Measurements from ENCODE around the gene ZDHHC11B. TPM values are rescaled to one million over a fixed set of nuclear protein-coding genes. Genes with fewer than 3 reads are reported as not detected.
"Not testable (repeated sequence)": the region's sequence is repeated elsewhere in the genome, so short reads cannot be mapped to it uniquely, and the experiment has no call there.

The ZDHHC11B gene
- total RNA-seq, 2 donors from 2014 or later = 6.2 to 8.9 TPM

- 69 to 87% methylated on average over 3 of the region's 9 CpGs for WGBS, 2 donors
- intact Hi-C loops (cut with DNase I) = not testable (repeated sequence)
These were observed 5.6 kb downstream of the ZDHHC11B start for GRCh38 chr5:778967-779366.

GRCh38 chr5:778421-778820 is 6.1 kb downstream of the ZDHHC11B start:
- H3K27ac ChIP-seq; ATAC-seq; H3K4me3 ChIP-seq; H3K9me3 ChIP-seq; DNase-seq; H3K36me3 ChIP-seq (replicated peaks in 1 of 2; ENCODE audit: insufficient read depth in 1 of 2, low read depth in 2 of 2); H3K27me3 ChIP-seq; intact Hi-C loops (cut with DNase I): not testable (repeated sequence)
- peaks cover 18% of the 10 kb centered on the region for H3K4me1 ChIP-seq
- 100% methylated on average over 1 of the region's 6 CpGs; no CpG with 5 or more reads in 1 of the 2 donors for WGBS, 2 donors

More at GRCh38 chr5:778967-779366, 5.6 kb downstream of the ZDHHC11B start:
- H3K9me3 ChIP-seq; H3K27ac ChIP-seq; H3K27me3 ChIP-seq; H3K4me3 ChIP-seq; DNase-seq; ATAC-seq; H3K36me3 ChIP-seq (replicated peaks in 1 of 2; ENCODE audit: insufficient read depth in 1 of 2, low read depth in 2 of 2): not testable (repeated sequence)
- peaks cover 13% of the 10 kb centered on the region for H3K4me1 ChIP-seq

- no peak for ATAC-seq
- no peak overlapping the region for H3K4me3 ChIP-seq
These were observed 6.8 kb downstream of the ZDHHC11B start for GRCh38 chr5:777756-778161.

GRCh38 chr5:776862-777711 is 7.4 kb downstream of the ZDHHC11B start:
- peak in 1 of 4 donors; percentile 6 for DNase-seq
- Histone ChIP-seq H3K9me3 (no peaks in the 10 kb centered on the region), H3K36me3 (replicated peaks in 1 of 2; ENCODE audit: insufficient read depth in 1 of 2, low read depth in 2 of 2) (no peaks in the 10 kb centered on the region), H3K4me3 (no peak overlapping the region), H3K4me1 (peaks cover 16% of the 10 kb centered on the region), H3K27ac (no peak overlapping the region), H3K27me3 (no peaks in the 10 kb centered on the region)
- 89 to 90% methylated on average over 42 of the region's 42 CpGs for WGBS, 2 donors
- TF ChIP-seq CTCF (IDR thresholded peaks at IDR 0.05) (no peak), POLR2A (IDR thresholded peaks at IDR 0.05) (no peak)
- ATAC-seq = no peak
- intact Hi-C loops (cut with DNase I) = no loop called here

More at GRCh38 chr5:777756-778161, 6.8 kb downstream of the ZDHHC11B start:
- intact Hi-C loops (cut with DNase I) = no loop called here
- no peaks in the 10 kb centered on the region for H3K9me3 ChIP-seq
- no peak for TF ChIP-seq CTCF (IDR thresholded peaks at IDR 0.05)
- TF ChIP-seq POLR2A (IDR thresholded peaks at IDR 0.05) = no peak
- H3K36me3 ChIP-seq (replicated peaks in 1 of 2; ENCODE audit: insufficient read depth in 1 of 2, low read depth in 2 of 2) = no peaks in the 10 kb centered on the region
- 91 to 93% methylated on average over 21 to 35 of the region's 36 CpGs for WGBS, 2 donors
- peaks cover 16% of the 10 kb centered on the region for H3K4me1 ChIP-seq
- no peak overlapping the region for H3K27ac ChIP-seq
- peak in 1 of 4 donors; percentile 8 for DNase-seq
- no peaks in the 10 kb centered on the region for H3K27me3 ChIP-seq

GRCh38 chr5:775961-776861 is 8.3 kb downstream of the ZDHHC11B start:
- H3K9me3 ChIP-seq = no peaks in the 10 kb centered on the region
- no peak overlapping the region for H3K4me3 ChIP-seq
- DNase-seq (no peak), ATAC-seq (no peak)
- H3K27me3 ChIP-seq = no peaks in the 10 kb centered on the region
- WGBS, 2 donors = 88 to 93% methylated on average over 15 to 20 of the region's 20 CpGs
- H3K4me1 ChIP-seq = peaks cover 16% of the 10 kb centered on the region
- TF ChIP-seq CTCF (IDR thresholded peaks at IDR 0.05) = no peak
- no peak for TF ChIP-seq POLR2A (IDR thresholded peaks at IDR 0.05)
- intact Hi-C loops (cut with DNase I) = no loop called here
- H3K36me3 ChIP-seq (replicated peaks in 1 of 2; ENCODE audit: insufficient read depth in 1 of 2, low read depth in 2 of 2) = no peaks in the 10 kb centered on the region
- H3K27ac ChIP-seq = no peak overlapping the region

- H3K27ac ChIP-seq; DNase-seq; intact Hi-C loops (cut with DNase I); H3K36me3 ChIP-seq (replicated peaks in 1 of 2; ENCODE audit: insufficient read depth in 1 of 2, low read depth in 2 of 2); H3K9me3 ChIP-seq; ATAC-seq; H3K27me3 ChIP-seq; H3K4me3 ChIP-seq: not testable (repeated sequence)
- WGBS, 2 donors = 90 to 93% methylated on average over 6 to 9 of the region's 9 CpGs
- H3K4me1 ChIP-seq = peaks cover 16% of the 10 kb centered on the region
These were observed 9.0 kb downstream of the ZDHHC11B start for GRCh38 chr5:775595-775960.

GRCh38 chr5:774854-775505 is 9.5 kb downstream of the ZDHHC11B start:
- 93 to 94% methylated on average over 5 to 18 of the region's 18 CpGs for WGBS, 2 donors
- H3K27me3 ChIP-seq; ATAC-seq; H3K36me3 ChIP-seq (replicated peaks in 1 of 2; ENCODE audit: insufficient read depth in 1 of 2, low read depth in 2 of 2); H3K4me3 ChIP-seq; H3K9me3 ChIP-seq; intact Hi-C loops (cut with DNase I): not testable (repeated sequence)
- Histone ChIP-seq H3K27ac (peak overlapping the region in 1 of 4 donors; percentile 13), H3K4me1 (peaks cover 16% of the 10 kb centered on the region)
- DNase-seq = peak in 2 of 4 donors; percentile 6 to 13

GRCh38 chr5:774304-774703 is 10.2 kb downstream of the ZDHHC11B start:
- 71 to 86% methylated on average over 1 to 6 of the region's 6 CpGs for WGBS, 2 donors
- ATAC-seq = not testable (repeated sequence)

More at GRCh38 chr5:774304-774703, 10.2 kb downstream of the ZDHHC11B start:
- H3K27me3 ChIP-seq; H3K9me3 ChIP-seq; H3K4me3 ChIP-seq; intact Hi-C loops (cut with DNase I); H3K36me3 ChIP-seq (replicated peaks in 1 of 2; ENCODE audit: insufficient read depth in 1 of 2, low read depth in 2 of 2): not testable (repeated sequence)
- Histone ChIP-seq H3K27ac (peak overlapping the region in 1 of 4 donors; percentile 13), H3K4me1 (peaks cover 16% of the 10 kb centered on the region)
- DNase-seq = peak in 1 of 4 donors; percentile 14

All from body of pancreas (tissue), 4 donors.